Measurements from ENCODE around the gene GREM2. TPM values are rescaled to one million over a fixed set of nuclear protein-coding genes. Genes with fewer than 3 reads are reported as not detected.

GREM2 gene
- total RNA-seq, 1 donor from 2014 or later = 0.48 TPM

DNA sequence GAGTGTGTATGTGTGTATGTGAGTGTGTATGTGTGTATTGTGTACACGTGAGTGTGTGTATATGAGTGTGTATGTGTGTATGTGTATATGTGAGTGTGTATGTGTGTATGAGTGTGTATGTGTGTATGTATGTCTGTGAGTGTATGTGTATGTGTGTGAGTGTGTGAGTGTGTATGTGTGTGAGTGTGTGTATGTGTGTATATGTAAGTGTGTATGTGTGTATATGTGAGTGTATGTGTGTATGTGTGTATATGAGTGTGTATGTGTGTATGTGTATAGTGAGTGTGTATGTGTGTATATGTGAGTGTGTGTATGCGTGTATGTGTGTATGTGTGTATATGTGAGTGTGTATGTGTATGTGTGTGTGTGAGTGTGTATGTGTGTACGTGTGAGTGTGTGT lies 49.2 kb downstream of the GREM2 start:
- peaks cover 4% of the 10 kb centered on the region for H3K36me3 Mint-ChIP-seq (ENCODE audit: insufficient read depth)
- no peak overlapping the region for H3K4me3 Mint-ChIP-seq (ENCODE audit: low read depth)
- H3K27me3 Mint-ChIP-seq = no peaks in the 10 kb centered on the region
- no peak overlapping the region for H3K27ac Mint-ChIP-seq
- H3K4me1 Mint-ChIP-seq (ENCODE audit: low read depth) = no peaks in the 10 kb centered on the region
- DNase-seq (ENCODE audit: low spot score, unreplicated experiment) = no peak
- peaks cover 14% of the 10 kb centered on the region for H3K9me3 Mint-ChIP-seq (ENCODE audit: low read depth)
- TF ChIP-seq, protein P1, sequence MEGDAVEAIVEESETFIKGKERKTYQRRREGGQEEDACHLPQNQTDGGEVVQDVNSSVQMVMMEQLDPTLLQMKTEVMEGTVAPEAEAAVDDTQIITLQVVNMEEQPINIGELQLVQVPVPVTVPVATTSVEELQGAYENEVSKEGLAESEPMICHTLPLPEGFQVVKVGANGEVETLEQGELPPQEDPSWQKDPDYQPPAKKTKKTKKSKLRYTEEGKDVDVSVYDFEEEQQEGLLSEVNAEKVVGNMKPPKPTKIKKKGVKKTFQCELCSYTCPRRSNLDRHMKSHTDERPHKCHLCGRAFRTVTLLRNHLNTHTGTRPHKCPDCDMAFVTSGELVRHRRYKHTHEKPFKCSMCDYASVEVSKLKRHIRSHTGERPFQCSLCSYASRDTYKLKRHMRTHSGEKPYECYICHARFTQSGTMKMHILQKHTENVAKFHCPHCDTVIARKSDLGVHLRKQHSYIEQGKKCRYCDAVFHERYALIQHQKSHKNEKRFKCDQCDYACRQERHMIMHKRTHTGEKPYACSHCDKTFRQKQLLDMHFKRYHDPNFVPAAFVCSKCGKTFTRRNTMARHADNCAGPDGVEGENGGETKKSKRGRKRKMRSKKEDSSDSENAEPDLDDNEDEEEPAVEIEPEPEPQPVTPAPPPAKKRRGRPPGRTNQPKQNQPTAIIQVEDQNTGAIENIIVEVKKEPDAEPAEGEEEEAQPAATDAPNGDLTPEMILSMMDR (IDR thresholded peaks at IDR 0.05; ENCODE audit: unreplicated experiment) = no peak

DNA sequence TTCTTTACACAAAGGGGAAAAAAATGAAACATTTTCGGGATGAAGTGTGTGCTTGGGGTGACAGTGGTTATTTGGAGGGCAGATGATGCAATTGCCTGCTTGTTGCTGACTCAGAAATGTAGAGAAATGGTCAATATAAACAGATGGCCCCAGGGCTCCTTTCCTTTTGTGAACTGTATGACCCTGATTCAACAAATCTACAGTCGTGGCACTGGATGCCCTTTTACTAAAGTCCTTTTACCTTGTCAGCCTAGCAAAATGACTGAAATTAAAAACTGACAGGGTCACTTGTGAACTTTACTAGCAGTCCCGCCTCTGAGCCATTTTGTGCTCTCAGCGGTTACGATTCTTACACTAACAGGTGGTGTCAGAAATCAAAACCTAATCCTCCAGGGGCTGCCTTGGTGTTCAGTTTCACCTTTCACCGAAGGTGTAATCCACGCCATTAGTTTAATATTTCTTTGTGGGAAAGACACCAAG lies 49.8 kb downstream of the GREM2 start:
- no peaks in the 10 kb centered on the region for H3K4me1 Mint-ChIP-seq (ENCODE audit: low read depth)

DNA sequence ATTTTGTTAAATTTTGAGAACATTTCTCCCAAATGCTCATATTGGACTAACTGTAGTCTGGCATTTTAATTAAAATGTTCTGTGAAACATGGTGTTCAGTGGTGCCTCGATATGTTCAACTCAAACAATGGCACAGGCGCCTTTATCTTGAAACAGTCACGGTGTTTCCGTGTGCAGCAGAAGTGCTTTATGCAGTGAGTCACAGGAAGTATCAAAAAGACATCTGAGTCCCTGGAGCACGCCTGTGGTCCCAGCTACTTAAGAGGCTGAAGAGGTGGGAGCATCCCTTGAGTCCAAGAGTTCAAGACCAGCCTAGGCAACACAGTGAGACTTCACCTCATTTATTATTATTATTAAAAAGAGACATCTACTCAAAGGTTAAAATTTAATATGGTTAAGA lies 52.2 kb downstream of the GREM2 start:
- H3K36me3 Mint-ChIP-seq (ENCODE audit: insufficient read depth) = peaks cover 6% of the 10 kb centered on the region

More for the DNA sequence above, 49.8 kb downstream of the GREM2 start:
- TF ChIP-seq, protein P1 (IDR thresholded peaks at IDR 0.05; ENCODE audit: unreplicated experiment) = no peak
- peaks cover 4% of the 10 kb centered on the region for H3K36me3 Mint-ChIP-seq (ENCODE audit: insufficient read depth)
- H3K4me3 Mint-ChIP-seq (ENCODE audit: low read depth) = no peak overlapping the region
- peaks cover 13% of the 10 kb centered on the region for H3K9me3 Mint-ChIP-seq (ENCODE audit: low read depth)
- no peak for DNase-seq (ENCODE audit: low spot score, unreplicated experiment)
- no peaks in the 10 kb centered on the region for H3K27me3 Mint-ChIP-seq
- H3K27ac Mint-ChIP-seq = no peak overlapping the region

DNA sequence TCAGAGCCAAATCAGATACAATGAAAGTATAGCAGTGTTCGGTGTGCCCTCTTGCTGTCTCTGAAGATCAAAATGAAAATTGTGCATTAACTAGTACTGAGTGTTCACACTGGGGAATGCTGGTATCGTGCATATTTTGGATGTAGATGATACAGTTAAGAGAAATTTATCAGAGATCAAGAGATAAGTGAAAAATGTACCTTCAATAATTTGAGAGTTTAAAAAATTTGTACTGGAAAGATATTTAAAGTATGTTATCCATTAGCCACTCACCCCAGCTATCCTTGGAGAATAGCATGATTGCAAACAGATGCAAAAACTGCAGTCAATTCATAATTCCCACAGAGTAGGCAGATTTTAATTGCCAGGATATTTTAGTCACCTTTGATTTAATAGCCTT lies 56.4 kb downstream of the GREM2 start:
- H3K27ac Mint-ChIP-seq = no peak overlapping the region
- H3K4me1 Mint-ChIP-seq (ENCODE audit: low read depth) = no peaks in the 10 kb centered on the region
- H3K27me3 Mint-ChIP-seq = no peaks in the 10 kb centered on the region
- DNase-seq (ENCODE audit: low spot score, unreplicated experiment) = no peak
- peaks cover 6% of the 10 kb centered on the region for H3K36me3 Mint-ChIP-seq (ENCODE audit: insufficient read depth)
- TF ChIP-seq, protein P1 (IDR thresholded peaks at IDR 0.05; ENCODE audit: unreplicated experiment) = no peak
- peaks cover 10% of the 10 kb centered on the region for H3K9me3 Mint-ChIP-seq (ENCODE audit: low read depth)
- H3K4me3 Mint-ChIP-seq (ENCODE audit: low read depth) = no peak overlapping the region

More for the DNA sequence above, 52.2 kb downstream of the GREM2 start:
- DNase-seq (ENCODE audit: low spot score, unreplicated experiment) = no peak
- H3K9me3 Mint-ChIP-seq (ENCODE audit: low read depth) = peaks cover 10% of the 10 kb centered on the region
- H3K27ac Mint-ChIP-seq = no peak overlapping the region
- H3K4me1 Mint-ChIP-seq (ENCODE audit: low read depth) = no peaks in the 10 kb centered on the region
- no peak overlapping the region for H3K4me3 Mint-ChIP-seq (ENCODE audit: low read depth)
- H3K27me3 Mint-ChIP-seq = no peaks in the 10 kb centered on the region
- TF ChIP-seq, protein P1 (IDR thresholded peaks at IDR 0.05; ENCODE audit: unreplicated experiment) = no peak

DNA sequence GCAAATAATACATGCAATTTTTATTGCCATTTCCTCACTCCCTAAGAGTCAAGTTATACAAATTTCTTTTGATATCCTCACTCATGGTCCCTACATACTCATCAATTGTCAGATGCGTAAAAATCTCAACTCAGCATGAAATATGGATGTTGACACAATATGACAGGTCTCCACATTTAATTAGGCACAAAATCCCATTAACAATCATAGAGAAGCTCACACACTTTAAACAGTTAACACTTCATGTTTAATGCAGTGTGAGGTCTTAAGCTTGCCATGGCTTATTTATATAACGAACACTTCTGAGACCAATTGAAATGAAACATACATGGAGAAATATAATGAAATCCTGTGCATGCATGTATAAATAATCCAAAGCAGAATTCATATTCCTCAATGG lies 58.6 kb downstream of the GREM2 start:
- Mint-ChIP-seq H3K4me3 (ENCODE audit: low read depth) (no peak overlapping the region), H3K4me1 (ENCODE audit: low read depth) (no peaks in the 10 kb centered on the region), H3K9me3 (ENCODE audit: low read depth) (peaks cover 11% of the 10 kb centered on the region), H3K36me3 (ENCODE audit: insufficient read depth) (peaks cover 6% of the 10 kb centered on the region), H3K27ac (no peak overlapping the region), H3K27me3 (no peaks in the 10 kb centered on the region)
- DNase-seq (ENCODE audit: low spot score, unreplicated experiment) = no peak
- TF ChIP-seq, protein P1 (IDR thresholded peaks at IDR 0.05; ENCODE audit: unreplicated experiment) = no peak

All from progenitor cell of endocrine pancreas (in vitro differentiated cells).